IMR-90 (cell line): ENCODE data around the gene NEGR1. TPM values are rescaled to one million over a fixed set of nuclear protein-coding genes. Genes with fewer than 3 reads are reported as not detected.

Experiments
- ATAC-seq: fragments of 200-7000 bp; cut with Tn5 transposase; 2 replicates; pipeline ENCODE4 v1.9.1; 2020; ENCODE audit warnings: low read depth, mild to moderate bottlenecking, moderate library complexity
- BruUV-seq: library from RNA; stranded (reverse); fragments of 400-500 nt; replicated peaks from 2 replicates; lab custom pipeline; 2021; lab: Mats Ljungman, UMichigan
- CTCF ChIA-PET: fragments of 300-600 bp; formaldehyde crosslinking; extraction: SDS; loops from one replicate; lab custom pipeline; 2021; ENCODE audit warnings: antibody characterized with exemption; lab: Yijun Ruan, JAX
- POLR2A ChIA-PET: fragments of 300-600 bp; sonication (Branson Sonifier 250); formaldehyde crosslinking; loops from one replicate; lab custom pipeline; 2022; ENCODE audit warnings: antibody characterized with exemption; ENCODE audit not compliant: unreplicated experiment; lab: Charles Lee
- DNase-seq: peaks from one replicate; pipeline ENCODE4 v3.0.0; 2013
- H2AFZ ChIP-seq: replicated peaks from 2 replicates; pipeline ENCODE3; 2013; ENCODE audit warnings: low read length, mild to moderate bottlenecking; ENCODE audit not compliant: poor library complexity
- H2AK5ac ChIP-seq: 2 replicates; pipeline ENCODE4 v1.6.1; 2013; ENCODE audit warnings: low read depth, low read length, inconsistent platforms
- H2AK9ac ChIP-seq: replicated peaks from 2 replicates; pipeline ENCODE3; 2013; ENCODE audit warnings: mild to moderate bottlenecking, low read depth, low read length, moderate library complexity; ENCODE audit not compliant: poor library complexity
- H2BK120ac ChIP-seq: 2 replicates; pipeline ENCODE4 v1.6.1; 2013; ENCODE audit warnings: low read depth, low read length, inconsistent platforms
- H2BK15ac ChIP-seq: 3 replicates; pipeline ENCODE4 v1.6.1; 2013; ENCODE audit warnings: low read depth, low read length, inconsistent platforms
- H2BK20ac ChIP-seq: 2 replicates; pipeline ENCODE4 v1.6.1; 2013; ENCODE audit warnings: low read depth, mild to moderate bottlenecking, inconsistent platforms, low read length, moderate library complexity
- H2BK5ac ChIP-seq: 2 replicates; pipeline ENCODE4 v1.6.1; 2013; ENCODE audit warnings: mild to moderate bottlenecking, low read depth, low read length, inconsistent platforms; ENCODE audit not compliant: poor library complexity, severe bottlenecking
- H3K14ac ChIP-seq: replicated peaks from 2 replicates; pipeline ENCODE4 v1.6.1; 2013; ENCODE audit warnings: low read depth, low read length, inconsistent platforms
- H3K18ac ChIP-seq: 2 replicates; pipeline ENCODE4 v1.6.1; 2013; ENCODE audit warnings: low read depth, low read length, control low read depth
- H3K23ac ChIP-seq: 2 replicates; pipeline ENCODE4 v1.6.1; 2013; ENCODE audit warnings: low read depth, low read length, inconsistent platforms
- H3K27ac ChIP-seq: 2 replicates; pipeline ENCODE4 v1.5.1; 2013; ENCODE audit warnings: mild to moderate bottlenecking, control low read depth, low read length; ENCODE audit not compliant: insufficient read depth
- H3K27me3 ChIP-seq: 2 replicates; pipeline ENCODE4 v1.6.1; 2013; ENCODE audit warnings: low read length; ENCODE audit not compliant: control insufficient read depth, insufficient read depth
- H3K36me3 ChIP-seq: 2 replicates; pipeline ENCODE4 v1.6.1; 2013; ENCODE audit warnings: low read length, mixed read lengths; ENCODE audit not compliant: control insufficient read depth, insufficient read depth
- H3K4ac ChIP-seq: 2 replicates; pipeline ENCODE4 v1.6.1; 2013; ENCODE audit warnings: low read depth, low read length, inconsistent platforms
- H3K4me1 ChIP-seq: 2 replicates; pipeline ENCODE4 v1.6.1; 2013; ENCODE audit warnings: low read length, mixed read lengths; ENCODE audit not compliant: control insufficient read depth, insufficient read depth
- H3K4me2 ChIP-seq: 2 replicates; pipeline ENCODE4 v1.6.1; 2013; ENCODE audit warnings: low read depth, mild to moderate bottlenecking, control low read depth, low read length, moderate library complexity
- H3K4me3 ChIP-seq: 2 replicates; pipeline ENCODE4 v1.5.1; 2013; ENCODE audit warnings: low read depth, mild to moderate bottlenecking, control low read depth, low read length, moderate library complexity; ENCODE audit not compliant: insufficient read depth
- H3K56ac ChIP-seq: 2 replicates; pipeline ENCODE4 v1.6.1; 2013; ENCODE audit warnings: low read length, inconsistent platforms; ENCODE audit not compliant: insufficient read depth; ENCODE audit errors: extremely low read depth
- H3K79me1 ChIP-seq, 2 experiments: 2 replicates each; pipeline ENCODE4 v1.6.1; 2013; ENCODE audit warnings: low read length in 2 of 2, inconsistent platforms in 1 of 2, low read depth in 1 of 2
- H3K9ac ChIP-seq: 2 replicates; pipeline ENCODE4 v1.6.1; 2013; ENCODE audit warnings: low read depth, low read length, control low read depth
- H3K9me1 ChIP-seq: 2 replicates; pipeline ENCODE4 v1.6.1; 2013; ENCODE audit warnings: low read length, inconsistent platforms; ENCODE audit not compliant: insufficient read depth
- H3K9me3 ChIP-seq: 2 replicates; pipeline ENCODE4 v1.6.1; 2013; ENCODE audit warnings: low read length; ENCODE audit not compliant: control insufficient read depth, insufficient read depth
- H4K20me1 ChIP-seq: 2 replicates; pipeline ENCODE4 v1.6.1; 2013; ENCODE audit warnings: low read length, inconsistent platforms; ENCODE audit not compliant: insufficient read depth
- H4K5ac ChIP-seq: 2 replicates; pipeline ENCODE4 v1.6.1; 2013; ENCODE audit warnings: mild to moderate bottlenecking, low read depth, low read length, control low read depth
- H4K8ac ChIP-seq, 2 experiments: 2 replicates each; pipeline ENCODE4 v1.6.1; 2013; ENCODE audit warnings: low read depth in 2 of 2, low read length in 2 of 2, control low read depth in 1 of 2, inconsistent platforms in 1 of 2
- H4K91ac ChIP-seq: 2 replicates; pipeline ENCODE4 v1.6.1; 2013; ENCODE audit warnings: low read depth, low read length, inconsistent platforms; ENCODE audit not compliant: insufficient read depth
- CEBPB ChIP-seq: IDR thresholded peaks from 2 replicates; pipeline ENCODE4 v1.6.1; 2012; ENCODE audit warnings: low read depth, low read length, improper control_type of control experiment
- CHD1 ChIP-seq: IDR thresholded peaks from 2 replicates; pipeline ENCODE4 v1.6.1; 2012; ENCODE audit warnings: low read depth, low read length, improper control_type of control experiment
- CTCF ChIP-seq: conservative IDR thresholded peaks from 2 replicates; pipeline ENCODE4 v1.5.1; 2012; ENCODE audit warnings: mild to moderate bottlenecking, low read depth, low read length, improper control_type of control experiment
- MAFK ChIP-seq: IDR thresholded peaks from 2 replicates; pipeline ENCODE4 v1.6.1; 2012; ENCODE audit warnings: low read depth, low read length, improper control_type of control experiment
- MXI1 ChIP-seq: IDR thresholded peaks from 2 replicates; pipeline ENCODE4 v1.6.1; 2012; ENCODE audit warnings: low read depth, mild to moderate bottlenecking, low read length, moderate library complexity, borderline replicate concordance
- NFE2L2 ChIP-seq: fragments of 150-350 bp; IDR thresholded peaks from 2 replicates; pipeline ENCODE4 v1.6.1; 2016; ENCODE audit warnings: low read depth, mild to moderate bottlenecking, low read length
- POLR2A ChIP-seq: IDR thresholded peaks from 2 replicates; pipeline ENCODE4 v1.6.1; 2012; ENCODE audit warnings: mild to moderate bottlenecking, low read depth, low read length
- RAD21 ChIP-seq: IDR thresholded peaks from 2 replicates; pipeline ENCODE4 v1.6.1; 2012; ENCODE audit warnings: low read length, improper control_type of control experiment
- RCOR1 ChIP-seq: IDR thresholded peaks from 2 replicates; pipeline ENCODE4 v1.6.1; 2012; ENCODE audit warnings: mild to moderate bottlenecking, low read length, improper control_type of control experiment; ENCODE audit not compliant: insufficient replicate concordance
- RFX5 ChIP-seq: IDR thresholded peaks from 2 replicates; pipeline ENCODE4 v1.8.0; 2012; ENCODE audit warnings: low read depth, mild to moderate bottlenecking, low read length, moderate library complexity
- SMC3 ChIP-seq: fragments of 150-350 bp; IDR thresholded peaks from 2 replicates; pipeline ENCODE4 v1.6.1; 2016; ENCODE audit warnings: low read depth, mild to moderate bottlenecking, antibody characterized with exemption, low read length, moderate library complexity
- WGBS, 2 experiments: methylation state at CpG; one replicate each; pipeline versions ENCODE4 v1.1.5 to v1.1.7; 2013; ENCODE audit warnings: missing lambda C conversion rate in 2 of 2; ENCODE audit not compliant: insufficient read length in 1 of 2; ENCODE audit errors: extremely low coverage in 2 of 2; 5-methylcytosine and 5-hydroxymethylcytosine counted together
- dilution Hi-C: fragments of 300-500 bp; cut with HindIII; formaldehyde crosslinking; loops from one replicate; pipeline ENCODE4 v1.14.3; 2018; ENCODE audit warnings: low sequenced_read_pairs; ENCODE audit not compliant: unreplicated experiment
- in situ Hi-C: fragments of 300-500 bp; cut with MboI; formaldehyde crosslinking; loops from 3 replicates; pipeline ENCODE4 v1.14.3; 2019; ENCODE audit warnings: low sequenced_read_pairs, inconsistent platforms, mixed read lengths
- intact Hi-C: fragments of 100-400 bp; cut with micrococcal nuclease; formaldehyde crosslinking; loops from 2 replicates; pipeline ENCODE4 v1.10.0; 2022
- polyA plus RNA-seq, 3 experiments: library from polyadenylated mRNA; depleted of rRNA; stranded (reverse); fragments of >200 nt; gene quantifications; 2 replicates each; pipeline ENCODE4 v1.2.3, GENCODE V29; 2012; ENCODE audit warnings: low replicate concordance in 1 of 3
- total RNA-seq: library from RNA; depleted of rRNA; stranded (reverse); fragments of >200 nt; gene quantifications from 2 replicates; pipeline ENCODE4 v1.2.3, GENCODE V29; 2012
- TF ChIP-seq, protein P1 (sequence below): fragments of 150-350 bp; IDR thresholded peaks from 2 replicates; pipeline ENCODE4 v1.6.1; 2016; ENCODE audit warnings: low read depth, mild to moderate bottlenecking, low read length, moderate library complexity, borderline replicate concordance
- TF ChIP-seq, protein P2 (sequence below): fragments of 150-350 bp; IDR thresholded peaks from 2 replicates; pipeline ENCODE4 v1.6.1; 2017; ENCODE audit warnings: mild to moderate bottlenecking, antibody characterized with exemption, low read length, low read depth

NEGR1 gene
- total and polyA plus RNA-seq, 2 of the 4 experiments (the other 2 are of a cell fraction): 5.1 to 9.1 TPM

DNA sequence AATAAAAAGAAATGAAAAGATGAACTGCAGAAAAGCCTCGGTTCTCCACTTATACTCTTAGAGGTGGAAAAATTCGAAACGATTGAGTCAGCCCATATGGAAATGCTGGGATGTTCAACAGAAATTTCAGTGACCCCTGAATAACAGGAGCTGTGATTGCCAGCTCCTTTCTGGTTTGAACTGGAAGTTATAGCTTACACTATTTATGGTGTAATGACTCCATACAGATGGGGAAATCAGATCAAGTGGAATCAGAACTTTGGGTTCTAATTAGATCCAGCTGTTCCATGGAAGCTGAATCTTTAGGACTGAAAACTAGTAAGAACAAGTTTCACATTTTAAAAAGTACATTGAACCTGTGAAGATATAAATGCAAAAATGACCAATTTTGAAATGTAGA is 632.2 kb downstream of the NEGR1 start:
- POLR2A ChIA-PET: no interaction called here
- no peak overlapping the region for H3K18ac ChIP-seq
- no peak overlapping the region for H4K91ac ChIP-seq
- H3K36me3 ChIP-seq: no peaks in the 10 kb centered on the region
- H4K8ac ChIP-seq: no peak overlapping the region
- no peak overlapping the region for H2BK20ac ChIP-seq
- no peak overlapping the region for H3K9ac ChIP-seq
- H2AFZ ChIP-seq: no peak overlapping the region
- no peak overlapping the region for H3K4ac ChIP-seq
- no peaks in the 10 kb centered on the region for H3K9me1 ChIP-seq
- H2BK15ac ChIP-seq: no peak overlapping the region
- dilution Hi-C loops (no loop called here), intact Hi-C loops (no loop called here), in situ Hi-C loops (no loop called here)
- no peaks in the 10 kb centered on the region for H3K9me3 ChIP-seq
- no peak overlapping the region for H3K56ac ChIP-seq
- no peaks in the 10 kb centered on the region for H4K20me1 ChIP-seq
- no CpG with 5 or more reads among the region's 3 CpGs for WGBS, 2 experiments
- CTCF ChIA-PET: no interaction called here
- no peak overlapping the region for H3K27ac ChIP-seq
- no TSS peak for BruUV-seq
- no peak for TF ChIP-seq CHD1
- TF ChIP-seq, protein P1, sequence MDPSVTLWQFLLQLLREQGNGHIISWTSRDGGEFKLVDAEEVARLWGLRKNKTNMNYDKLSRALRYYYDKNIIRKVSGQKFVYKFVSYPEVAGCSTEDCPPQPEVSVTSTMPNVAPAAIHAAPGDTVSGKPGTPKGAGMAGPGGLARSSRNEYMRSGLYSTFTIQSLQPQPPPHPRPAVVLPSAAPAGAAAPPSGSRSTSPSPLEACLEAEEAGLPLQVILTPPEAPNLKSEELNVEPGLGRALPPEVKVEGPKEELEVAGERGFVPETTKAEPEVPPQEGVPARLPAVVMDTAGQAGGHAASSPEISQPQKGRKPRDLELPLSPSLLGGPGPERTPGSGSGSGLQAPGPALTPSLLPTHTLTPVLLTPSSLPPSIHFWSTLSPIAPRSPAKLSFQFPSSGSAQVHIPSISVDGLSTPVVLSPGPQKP: no peak
- no peak for TF ChIP-seq POLR2A
- no peak for TF ChIP-seq MAFK
- TF ChIP-seq RCOR1: no peak
- TF ChIP-seq, protein P2, sequence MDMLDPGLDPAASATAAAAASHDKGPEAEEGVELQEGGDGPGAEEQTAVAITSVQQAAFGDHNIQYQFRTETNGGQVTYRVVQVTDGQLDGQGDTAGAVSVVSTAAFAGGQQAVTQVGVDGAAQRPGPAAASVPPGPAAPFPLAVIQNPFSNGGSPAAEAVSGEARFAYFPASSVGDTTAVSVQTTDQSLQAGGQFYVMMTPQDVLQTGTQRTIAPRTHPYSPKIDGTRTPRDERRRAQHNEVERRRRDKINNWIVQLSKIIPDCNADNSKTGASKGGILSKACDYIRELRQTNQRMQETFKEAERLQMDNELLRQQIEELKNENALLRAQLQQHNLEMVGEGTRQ: no peak
- TF ChIP-seq RAD21: no peak
- no peak for TF ChIP-seq NFE2L2
- no peak for TF ChIP-seq CEBPB
- no peak for TF ChIP-seq MXI1
- TF ChIP-seq CTCF: no peak
- no peak for TF ChIP-seq RFX5
- no peak for TF ChIP-seq SMC3
- H2BK5ac ChIP-seq: no peak overlapping the region
- H3K4me2 ChIP-seq: no peak overlapping the region
- no peak overlapping the region for H4K5ac ChIP-seq
- no peaks in the 10 kb centered on the region; the same call in 1 of the 2 replicates for H3K4me1 ChIP-seq
- DNase-seq (peak; percentile 48), ATAC-seq (no peak)
- H2AK9ac ChIP-seq: no peak overlapping the region
- H3K23ac ChIP-seq: no peak overlapping the region
- no peaks in the 10 kb centered on the region for H3K27me3 ChIP-seq
- no peaks in the 10 kb centered on the region for H3K79me1 ChIP-seq
- H2BK120ac ChIP-seq: no peak overlapping the region
- H3K4me3 ChIP-seq: no peak overlapping the region
- H2AK5ac ChIP-seq: no peak overlapping the region
- H3K14ac ChIP-seq: no peak overlapping the region
